Spleen (tissue), 7 donors: ENCODE results near the gene DFFA.

Experiments
- CTCF ChIP-seq, 11 experiments: fragments of 200-600 bp in 7 of 11; fragments of 450-650 bp in 4 of 11; sonication (generic) in 4 of 11; IDR thresholded peaks in 8 of 11; conservative IDR thresholded peaks in 3 of 11; 1 replicate in 7 of 11; 2 replicates in 4 of 11; pipeline versions ENCODE4 v1.4.0 to v1.8.0; 2016 to 2021; ENCODE audit warnings: antibody characterized with exemption in 11 of 11, inconsistent platforms in 4 of 11, mild to moderate bottlenecking in 1 of 11
- POLR2A ChIP-seq, 3 donors: fragments of 450-650 bp; IDR thresholded peaks; one replicate each; pipeline ENCODE4 v1.5.1; 2017; ENCODE audit warnings: antibody characterized with exemption in 3 of 3, mild to moderate bottlenecking in 1 of 3
- donor health status: DM: no; HTN: no; CAD: no; lungs with moderate emphysema.
- donor health status: DM: no; HTN: no; CAD: no.
- donor health status: DM: no; HTN: no; CAD: no.

- TF ChIP-seq POLR2A (IDR thresholded peaks at IDR 0.05) (no peak), CTCF (IDR thresholded peaks at IDR 0.05 in 8 of 11, conservative IDR thresholded peaks at IDR 0.05 in 3 of 11) (no peak)
Measured at GRCh38 chr1:10495952-10496351, 23.6 kb upstream of the DFFA start.
